HG03064 (cell line): ENCODE results near the gene CALCR.
"Not testable (repeated sequence)": the region's sequence is repeated elsewhere in the genome, so short reads cannot be mapped to it uniquely, and the experiment has no call there.

Experiments
- ATAC-seq: cut with Tn5 transposase; IDR thresholded peaks from one replicate; pipeline ENCODE4 v1.9.1; 2021; ENCODE audit warnings: low read depth; ENCODE audit not compliant: unreplicated experiment

The CALCR gene

GRCh38 chr7:93574646-93575554 lies at the start of gene CALCR:
CALCR (minus strand) TSS chr7:93574724; CDS start chr7:93486981, 87,743 bp downstream.
- no peak for ATAC-seq

- no peak for ATAC-seq
Measured at GRCh38 chr7:93623816-93624215, 49.3 kb upstream of the CALCR start.

GRCh38 chr7:93622036-93623033 lies 47.8 kb upstream of the CALCR start:
- no peak for ATAC-seq

- ATAC-seq: no peak
Measured at GRCh38 chr7:93620864-93621263, 46.3 kb upstream of the CALCR start.

GRCh38 chr7:93620057-93620456 lies 45.5 kb upstream of the CALCR start:
- ATAC-seq: no peak

GRCh38 chr7:93601363-93601762 lies 26.8 kb upstream of the CALCR start:
- ATAC-seq: no peak

GRCh38 chr7:93594250-93594649 lies 19.7 kb upstream of the CALCR start:
- no peak for ATAC-seq

- ATAC-seq: no peak
Measured at GRCh38 chr7:93592588-93593266, 18.2 kb upstream of the CALCR start.

GRCh38 chr7:93591224-93592050 lies 16.9 kb upstream of the CALCR start:
- ATAC-seq: not testable (repeated sequence)

- not testable (repeated sequence) for ATAC-seq
Measured at GRCh38 chr7:93586479-93586865, 11.9 kb upstream of the CALCR start.

- not testable (repeated sequence) for ATAC-seq
Measured at GRCh38 chr7:93585694-93586478, 11.4 kb upstream of the CALCR start.

GRCh38 chr7:93579431-93579830 lies 4.9 kb upstream of the CALCR start:
- ATAC-seq: no peak

- ATAC-seq: no peak
Measured at GRCh38 chr7:93578762-93579161, 4.2 kb upstream of the CALCR start.

- no peak for ATAC-seq
Measured at GRCh38 chr7:93575555-93576399, 1.3 kb upstream of the CALCR start.

GRCh38 chr7:93574269-93574645 lies 267 bp downstream of the CALCR start:
- no peak for ATAC-seq

GRCh38 chr7:93569189-93569588 lies 5.3 kb downstream of the CALCR start:
- no peak for ATAC-seq

GRCh38 chr7:93566876-93567275 lies 7.6 kb downstream of the CALCR start:
- ATAC-seq: no peak

- ATAC-seq: no peak
Measured at GRCh38 chr7:93563584-93563983, 10.9 kb downstream of the CALCR start.
